Tibial nerve (tissue), 4 donors: ENCODE data around the gene LRTM1. TPM values are rescaled to one million over a fixed set of nuclear protein-coding genes. Genes with fewer than 3 reads are reported as not detected.

Experiments used
- DNase-seq, 2 donors: peaks; one replicate each; pipeline ENCODE4 v3.0.0-alpha.2; 2019; ENCODE audit warnings: low spot score in 2 of 2
- H3K27ac ChIP-seq, 4 donors: fragments of 200-600 bp; sonication (generic) in 3 of 4; one replicate each; pipeline ENCODE4 v1.5.1; 2017 to 2019; ENCODE audit warnings: mild to moderate bottlenecking in 1 of 4
- H3K27me3 ChIP-seq, 2 donors: fragments of 200-600 bp; sonication (generic) in 1 of 2; one replicate each; pipeline versions ENCODE4 v1.5.1 to v1.6.0; 2017 to 2019
- H3K36me3 ChIP-seq, 3 donors: fragments of 200-600 bp; sonication (generic); one replicate each; pipeline ENCODE4 v1.5.1; 2018 to 2019
- H3K4me1 ChIP-seq, 4 donors: fragments of 200-600 bp; sonication (generic) in 3 of 4; one replicate each; pipeline ENCODE4 v1.5.1; 2017 to 2019
- H3K4me3 ChIP-seq, 4 donors: fragments of 200-600 bp; sonication (generic) in 3 of 4; one replicate each; pipeline ENCODE4 v1.5.1; 2017 to 2019; ENCODE audit warnings: mild to moderate bottlenecking in 1 of 4, moderate library complexity in 1 of 4
- H3K9me3 ChIP-seq, 4 donors: fragments of 200-600 bp; sonication (generic) in 3 of 4; one replicate each; pipeline ENCODE4 v1.5.1; 2017 to 2019
- CTCF ChIP-seq, 5 experiments: fragments of 200-600 bp in 3 of 5; fragments of 450-650 bp in 2 of 5; sonication (generic) in 3 of 5; IDR thresholded peaks; one replicate each; pipeline ENCODE4 v1.5.1; 2016 to 2019; ENCODE audit warnings: antibody characterized with exemption in 5 of 5, mild to moderate bottlenecking in 3 of 5, moderate library complexity in 2 of 5
- EP300 ChIP-seq, 2 donors: sonication (generic); formaldehyde crosslinking; IDR thresholded peaks; one replicate each; pipeline ENCODE4 v1.6.1; 2017; ENCODE audit warnings: antibody characterized with exemption in 2 of 2, mild to moderate bottlenecking in 1 of 2
- POLR2A ChIP-seq, 2 donors: fragments of 450-650 bp; IDR thresholded peaks; one replicate each; pipeline ENCODE4 v1.6.1; 2017; ENCODE audit warnings: antibody characterized with exemption in 2 of 2, mild to moderate bottlenecking in 2 of 2, moderate library complexity in 2 of 2
- WGBS, 2 donors: methylation state at CpG; one replicate each; pipeline ENCODE4 v1.1.5; 2018; 5-methylcytosine and 5-hydroxymethylcytosine counted together
- total RNA-seq, 4 donors: library from RNA; depleted of rRNA; stranded (reverse); fragments of >200 nt; gene quantifications; one replicate each; pipeline ENCODE4 v1.1.0, GENCODE V29; 2016

The LRTM1 gene
- total RNA-seq, 4 donors from 2014 or later = not detected

- Histone ChIP-seq H3K36me3 (no peaks in the 10 kb centered on the region), H3K27ac (no peak overlapping the region), H3K4me3 (no peak overlapping the region), H3K4me1 (no peaks in the 10 kb centered on the region), H3K27me3 (no peaks in the 10 kb centered on the region), H3K9me3 (no peaks in the 10 kb centered on the region)
- WGBS, 2 donors = 78 to 86% methylated on average over 6 of the region's 6 CpGs
- TF ChIP-seq POLR2A (IDR thresholded peaks at IDR 0.05) (no peak), CTCF (IDR thresholded peaks at IDR 0.05) (no peak), EP300 (IDR thresholded peaks at IDR 0.05) (no peak)
- DNase-seq = no peak
Observed at GRCh38 chr3:54899273-54899672, 28.6 kb downstream of the LRTM1 start.

GRCh38 chr3:54897028-54897711 is 30.7 kb downstream of the LRTM1 start:
- Histone ChIP-seq H3K27ac (no peak overlapping the region), H3K36me3 (no peaks in the 10 kb centered on the region), H3K27me3 (no peaks in the 10 kb centered on the region), H3K4me1 (peaks cover 0 to 5% (median 0%) of the 10 kb centered on the region in 4 donors), H3K4me3 (no peak overlapping the region), H3K9me3 (no peaks in the 10 kb centered on the region)
- no peak for DNase-seq
- TF ChIP-seq EP300 (IDR thresholded peaks at IDR 0.05) = no peak
- no peak for TF ChIP-seq CTCF (IDR thresholded peaks at IDR 0.05)
- no peak for TF ChIP-seq POLR2A (IDR thresholded peaks at IDR 0.05)
- WGBS, 2 donors = 74 to 85% methylated on average over 3 of the region's 3 CpGs

DNA sequence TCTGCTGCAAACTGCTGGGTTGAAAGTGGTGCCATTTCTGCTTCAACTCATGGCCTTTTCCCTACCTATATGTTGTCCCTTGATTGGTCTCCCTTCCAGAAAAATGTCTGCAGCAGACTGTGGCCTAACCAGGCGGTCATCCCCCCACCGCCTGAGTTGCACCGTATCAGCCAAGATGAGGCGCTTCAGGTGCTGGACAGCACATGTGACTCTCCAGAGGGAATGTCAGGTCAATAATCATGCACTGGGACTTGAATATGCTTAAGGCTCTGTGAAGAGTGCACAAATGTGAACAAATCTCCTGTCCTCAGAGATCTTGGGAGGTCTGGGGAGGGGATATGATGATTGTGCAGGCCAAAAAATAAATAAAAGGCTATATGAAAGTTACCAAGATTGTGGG is 32.2 kb downstream of the LRTM1 start:
- H3K27me3 ChIP-seq = no peaks in the 10 kb centered on the region
- H3K4me1 ChIP-seq = peaks cover 0 to 17% (median 2%) of the 10 kb centered on the region in 4 donors
- DNase-seq = no peak
- TF ChIP-seq POLR2A (IDR thresholded peaks at IDR 0.05) (no peak), CTCF (IDR thresholded peaks at IDR 0.05) (no peak), EP300 (IDR thresholded peaks at IDR 0.05) (no peak)
- no peak overlapping the region for H3K4me3 ChIP-seq
- H3K36me3 ChIP-seq = no peaks in the 10 kb centered on the region
- 92 to 98% methylated on average over 4 of the region's 4 CpGs for WGBS, 2 donors
- H3K9me3 ChIP-seq = no peaks in the 10 kb centered on the region
- H3K27ac ChIP-seq = no peak overlapping the region

DNA sequence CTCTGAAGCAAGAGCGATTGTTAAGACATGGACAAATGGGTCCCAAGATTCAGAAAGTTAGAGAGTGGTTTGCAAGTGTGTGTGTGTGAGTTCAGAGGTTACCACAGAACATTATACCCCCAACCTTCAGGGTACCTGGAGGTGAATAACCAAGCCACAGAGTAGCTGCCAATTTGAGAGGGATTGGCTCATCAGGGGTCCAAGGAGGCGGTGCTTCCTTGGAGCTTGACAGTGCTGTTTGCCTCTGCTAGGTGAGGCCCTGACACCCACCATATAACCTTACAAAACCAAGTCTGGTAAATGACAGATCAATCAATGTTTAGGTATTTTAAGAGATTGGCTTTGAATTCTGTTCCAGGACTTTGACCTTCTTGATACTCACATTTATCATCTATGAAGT is 35.7 kb downstream of the LRTM1 start:
- TF ChIP-seq POLR2A (IDR thresholded peaks at IDR 0.05) (no peak), EP300 (IDR thresholded peaks at IDR 0.05) (no peak), CTCF (IDR thresholded peaks at IDR 0.05) (no peak)
- Histone ChIP-seq H3K36me3 (no peaks in the 10 kb centered on the region), H3K27ac (peak overlapping the region in 2 of 4 donors; percentile 37 to 78), H3K4me3 (no peak overlapping the region), H3K9me3 (no peaks in the 10 kb centered on the region), H3K4me1 (peaks cover 0 to 29% (median 2%) of the 10 kb centered on the region in 4 donors), H3K27me3 (no peaks in the 10 kb centered on the region)
- no peak for DNase-seq
- WGBS, 2 donors = 53 to 96% methylated on average over 2 of the region's 2 CpGs

GRCh38 chr3:54891540-54891897 is 36.3 kb downstream of the LRTM1 start:
- no peaks in the 10 kb centered on the region for H3K9me3 ChIP-seq
- peaks cover 0 to 29% (median 2%) of the 10 kb centered on the region in 4 donors for H3K4me1 ChIP-seq
- peak overlapping the region in 3 of 4 donors; percentile 56 to 78 (median 73) for H3K27ac ChIP-seq
- H3K36me3 ChIP-seq = no peaks in the 10 kb centered on the region
- WGBS, 2 donors = 8 to 10% methylated on average over 5 of the region's 5 CpGs
- DNase-seq = peak; percentile 56 to 83
- no peaks in the 10 kb centered on the region for H3K27me3 ChIP-seq
- TF ChIP-seq POLR2A (IDR thresholded peaks at IDR 0.05) (no peak), EP300 (IDR thresholded peaks at IDR 0.05) (peak in 1 of 2 donors; percentile 67), CTCF (IDR thresholded peaks at IDR 0.05) (peak in 4 of 5 experiments; percentile 27 to 60 (median 48))
- no peak overlapping the region for H3K4me3 ChIP-seq
